Measurements from ENCODE around the gene SPIB.

DNA sequence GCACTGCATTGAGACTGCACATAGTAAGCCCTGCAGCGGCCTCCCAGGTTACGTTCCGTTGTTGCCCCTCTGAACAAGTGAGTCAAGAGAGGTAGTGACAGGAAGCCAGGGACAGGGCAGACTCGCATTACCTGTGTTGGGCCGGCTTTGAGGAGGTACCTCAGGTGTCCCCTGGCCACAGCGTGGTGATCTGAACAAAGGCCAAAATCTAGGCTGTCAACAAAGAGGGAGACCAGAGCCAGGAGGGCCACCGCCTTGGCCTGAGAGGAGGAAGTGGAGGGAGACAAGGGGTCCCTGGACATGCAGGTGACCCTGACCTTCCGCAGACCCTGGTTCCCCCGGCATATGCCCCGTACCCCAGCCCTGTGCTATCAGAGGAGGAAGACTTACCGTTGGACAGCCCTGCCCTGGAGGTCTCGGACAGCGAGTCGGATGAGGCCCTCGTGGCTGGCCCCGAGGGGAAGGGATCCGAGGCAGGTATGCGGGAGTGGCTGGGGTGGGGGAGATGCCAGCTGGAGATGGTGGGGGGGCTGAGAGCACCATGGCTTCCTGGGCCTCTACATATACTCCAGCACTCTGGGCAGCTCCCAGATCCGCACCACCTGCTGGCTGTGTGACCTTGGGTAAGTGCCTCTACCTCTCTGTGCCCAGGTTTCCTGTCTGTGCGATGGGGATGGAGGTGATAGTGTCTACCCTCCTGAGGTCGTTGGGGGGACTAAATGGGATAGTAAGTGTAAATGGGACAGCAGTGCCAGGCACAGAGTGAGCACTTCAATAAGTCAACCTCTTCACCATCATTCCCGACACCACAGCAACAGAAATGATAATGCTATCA, 4.8 kb downstream of the SPIB start:
- TF ChIP-seq POLR2A (IDR thresholded peaks at IDR 0.05), result no peak
- TF ChIP-seq, protein P1, sequence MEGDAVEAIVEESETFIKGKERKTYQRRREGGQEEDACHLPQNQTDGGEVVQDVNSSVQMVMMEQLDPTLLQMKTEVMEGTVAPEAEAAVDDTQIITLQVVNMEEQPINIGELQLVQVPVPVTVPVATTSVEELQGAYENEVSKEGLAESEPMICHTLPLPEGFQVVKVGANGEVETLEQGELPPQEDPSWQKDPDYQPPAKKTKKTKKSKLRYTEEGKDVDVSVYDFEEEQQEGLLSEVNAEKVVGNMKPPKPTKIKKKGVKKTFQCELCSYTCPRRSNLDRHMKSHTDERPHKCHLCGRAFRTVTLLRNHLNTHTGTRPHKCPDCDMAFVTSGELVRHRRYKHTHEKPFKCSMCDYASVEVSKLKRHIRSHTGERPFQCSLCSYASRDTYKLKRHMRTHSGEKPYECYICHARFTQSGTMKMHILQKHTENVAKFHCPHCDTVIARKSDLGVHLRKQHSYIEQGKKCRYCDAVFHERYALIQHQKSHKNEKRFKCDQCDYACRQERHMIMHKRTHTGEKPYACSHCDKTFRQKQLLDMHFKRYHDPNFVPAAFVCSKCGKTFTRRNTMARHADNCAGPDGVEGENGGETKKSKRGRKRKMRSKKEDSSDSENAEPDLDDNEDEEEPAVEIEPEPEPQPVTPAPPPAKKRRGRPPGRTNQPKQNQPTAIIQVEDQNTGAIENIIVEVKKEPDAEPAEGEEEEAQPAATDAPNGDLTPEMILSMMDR (IDR thresholded peaks at IDR 0.05), result no peak
